K562 (cell line): ENCODE measurements around the gene RNASE3. TPM values are rescaled to one million over a fixed set of nuclear protein-coding genes. Genes with fewer than 3 reads are reported as not detected.

Experiments used
- ATF2 ChIP-seq: sonication (generic); formaldehyde crosslinking; IDR thresholded peaks from 2 replicates; pipeline ENCODE4 v1.8.1; 2022; ENCODE audit warnings: missing genetic modification reagents
- CGGBP1 ChIP-seq: fragments of 250-450 bp; sonication (Bioruptor Pico); IDR thresholded peaks from 2 replicates; pipeline ENCODE4 v1.9.0; 2021; ENCODE audit warnings: mild to moderate bottlenecking
- CREB5 ChIP-seq: fragments of 250-450 bp; sonication (Bioruptor Pico); IDR thresholded peaks from 2 replicates; pipeline ENCODE4 v1.5.0; 2020; ENCODE audit warnings: mild to moderate bottlenecking
- CREM ChIP-seq: IDR thresholded peaks from 2 replicates; pipeline ENCODE4 v1.6.1; 2014; ENCODE audit warnings: antibody characterized with exemption, low read depth
- GABPB1 ChIP-seq: sonication (generic); formaldehyde crosslinking; IDR thresholded peaks from 2 replicates; pipeline ENCODE4 v1.8.0; 2022; ENCODE audit warnings: mild to moderate bottlenecking, missing genetic modification reagents
- HCFC1 ChIP-seq: IDR thresholded peaks from 2 replicates; pipeline ENCODE4 v1.6.1; 2012; ENCODE audit warnings: low read depth, low read length, improper control_type of control experiment
- HNRNPLL ChIP-seq: fragments of 200-400 bp; formaldehyde crosslinking; IDR thresholded peaks from 2 replicates; pipeline ENCODE4 v1.6.1; 2017; ENCODE audit warnings: low read length, low read depth, mild to moderate bottlenecking; ENCODE audit not compliant: poor library complexity, severe bottlenecking
- NEUROD1 ChIP-seq: fragments of 150-350 bp; IDR thresholded peaks from 2 replicates; pipeline ENCODE4 v1.6.1; 2014; ENCODE audit warnings: borderline replicate concordance, low read length, low read depth; ENCODE audit not compliant: partially characterized antibody
- NR2C1 ChIP-seq, 2 experiments: fragments of 450-650 bp; IDR thresholded peaks; 2 replicates each; pipeline ENCODE4 v1.6.1; 2017; ENCODE audit warnings: mild to moderate bottlenecking in 2 of 2, antibody characterized with exemption in 1 of 2, inconsistent platforms in 1 of 2, missing compliant biosample characterization in 1 of 2, missing genetic modification characterization in 1 of 2
- POLR2AphosphoS5 ChIP-seq: IDR thresholded peaks from 2 replicates; pipeline ENCODE4 v1.6.1; 2011; ENCODE audit warnings: mild to moderate bottlenecking, low read depth, low read length, moderate library complexity; ENCODE audit not compliant: control insufficient read depth, insufficient read depth
- THAP12 ChIP-seq: fragments of 250-450 bp; sonication (Bioruptor Pico); IDR thresholded peaks from 2 replicates; pipeline ENCODE4 v1.9.0; 2021; ENCODE audit warnings: mild to moderate bottlenecking, inconsistent platforms
- ZNF197 ChIP-seq: fragments of 200-800 bp; sonication (Bioruptor generic); IDR thresholded peaks from 2 replicates; pipeline ENCODE4 v1.6.1; 2016; ENCODE audit warnings: low read depth, missing genetic modification characterization, missing compliant biosample characterization
- ZNF311 ChIP-seq: fragments of 250-450 bp; sonication (Bioruptor Pico); IDR thresholded peaks from 2 replicates; pipeline ENCODE4 v1.4.0; 2020; ENCODE audit warnings: mild to moderate bottlenecking, moderate library complexity
- ZNF445 ChIP-seq: fragments of 250-450 bp; sonication (Bioruptor Pico); IDR thresholded peaks from 2 replicates; pipeline ENCODE4 v1.4.0; 2020; ENCODE audit warnings: low read depth, mild to moderate bottlenecking, moderate library complexity
- polyA plus RNA-seq, 8 experiments: library from polyadenylated mRNA; depleted of rRNA in 4 of 8; stranded (reverse) in 5 of 8; unstranded in 3 of 8; fragments of >200 nt; fragmentation: Nextera tagmentation in 2 of 8; fragmentation: Illumina TruSeq in 1 of 8; extraction: Ambion mirVana in 2 of 8; extraction: Trizol in 1 of 8; gene quantifications; 2 replicates each; pipeline versions ENCODE4 v1.2.1 to v1.2.3, GENCODE V29; 2011 to 2014; ENCODE audit warnings: inconsistent platforms in 1 of 8, missing spikeins in 1 of 8
- total RNA-seq, 7 experiments: library from RNA; depleted of rRNA in 6 of 7; stranded (reverse); fragments of >200 nt in 6 of 7; fragmentation: Illumina TruSeq in 2 of 7; extraction: Trizol in 2 of 7; gene quantifications; 2 replicates each; pipeline versions ENCODE4 v1.2.1 to v1.2.3, GENCODE V29; 2011 to 2021; ENCODE audit warnings: low replicate concordance in 1 of 7

Gene RNASE3
- total and polyA plus RNA-seq, 9 of the 15 experiments (the other 6 are each of a cell fraction or from before 2014, with no cell fraction given), result not detected

- peak; percentile 71; the same call in 1 of the 2 replicates for TF ChIP-seq GABPB1 (CRISPR knock-in tag)
- TF ChIP-seq ZNF445 (CRISPR knock-in tag), result no peak
- no peak for TF ChIP-seq NEUROD1
- no peak for TF ChIP-seq CREB5
- TF ChIP-seq ATF2 (CRISPR knock-in tag), result no peak
- TF ChIP-seq POLR2AphosphoS5, result no peak
- TF ChIP-seq CREM, result 0 out of 2 replicates have a peak, but pooled peaks have one; percentile 36
- no peak for TF ChIP-seq HNRNPLL
- no peak for TF ChIP-seq ZNF311 (CRISPR knock-in tag)
- no peak for TF ChIP-seq THAP12 (CRISPR knock-in tag)
- no peak for TF ChIP-seq CGGBP1
- TF ChIP-seq HCFC1, result peak; percentile 47; the same call in 1 of the 2 replicates
- TF ChIP-seq NR2C1 (IDR thresholded peaks at IDR 0.05), result no peak
- TF ChIP-seq NR2C1 (tag; IDR thresholded peaks at IDR 0.05), result 0 out of 2 replicates have a peak, but pooled peaks have one; percentile 32
- no peak for TF ChIP-seq ZNF197 (CRISPR knock-in tag)
- TF ChIP-seq, all 486 proteins: peak for 30
Measured at GRCh38 chr14:20873370-20874177, 17.6 kb upstream of the RNASE3 start (continued).
